Right atrium auricular region (tissue), 2 donors: ENCODE results near the gene NPHP4. TPM values are rescaled to one million over a fixed set of nuclear protein-coding genes. Genes with fewer than 3 reads are reported as not detected.

Experiments
- DNase-seq: peaks from one replicate; pipeline ENCODE4 v3.0.0-alpha.2; 2019; ENCODE audit warnings: low spot score
- H3K27ac ChIP-seq, 2 donors: fragments of 200-600 bp; sonication (generic); 1 replicate in 1 of 2; 2 replicates in 1 of 2; pipeline ENCODE4 v1.5.1; 2016 to 2019
- H3K27me3 ChIP-seq, 2 donors: fragments of 200-600 bp; sonication (generic); one replicate each; pipeline versions ENCODE4 v1.5.1 to v1.6.0; 2017 to 2019
- H3K36me3 ChIP-seq: fragments of 200-600 bp; sonication (generic); one replicate; pipeline ENCODE4 v1.5.1; 2016
- H3K4me1 ChIP-seq, 2 donors: fragments of 200-600 bp; sonication (generic); one replicate each; pipeline versions ENCODE4 v1.5.1 to v1.6.0; 2017 to 2019
- H3K4me3 ChIP-seq, 2 donors: fragments of 200-600 bp; sonication (generic); 1 replicate in 1 of 2; 2 replicates in 1 of 2; pipeline ENCODE4 v1.5.1; 2017 to 2019; ENCODE audit warnings: mild to moderate bottlenecking in 1 of 2, moderate library complexity in 1 of 2
- H3K9me3 ChIP-seq, 2 donors: fragments of 200-600 bp; sonication (generic); one replicate each; pipeline ENCODE4 v1.5.1; 2019
- CTCF ChIP-seq, 2 donors: fragments of 200-600 bp; sonication (generic); IDR thresholded peaks; one replicate each; pipeline ENCODE4 v1.5.1; 2019; ENCODE audit warnings: antibody characterized with exemption in 2 of 2
- total RNA-seq, 2 donors: library from RNA; depleted of rRNA; stranded (reverse); fragments of >200 nt; gene quantifications; one replicate each; pipeline ENCODE4 v1.1.0, GENCODE V29; 2016

NPHP4 gene
- total RNA-seq = 1 to 10 TPM; 3.0 to 4.3 TPM

- DNase-seq = peak; percentile 100
- Histone ChIP-seq H3K4me3 (peak within 1 kb of the TSS; percentile 61 to 91), H3K36me3 (no peaks in the 10 kb centered on the region), H3K27me3 (no peaks in the 10 kb centered on the region), H3K27ac (peak within 1 kb of the TSS; percentile 87 to 91), H3K9me3 (no peaks in the 10 kb centered on the region), H3K4me1 (peaks cover 0 to 30% of the 10 kb centered on the region in 2 donors)
- peak in 1 of 2 donors; percentile 31 for TF ChIP-seq CTCF (IDR thresholded peaks at IDR 0.05)
Measured at GRCh38 chr1:5992026-5992813, at the start of gene NPHP4. TSS of gene NPHP4 (minus strand) at chr1:5992425. CDS start at chr1:5986289, 6,136 bp downstream.

- H3K27ac ChIP-seq = no peak overlapping the region
- H3K9me3 ChIP-seq = no peaks in the 10 kb centered on the region
- no peaks in the 10 kb centered on the region for H3K27me3 ChIP-seq
- H3K4me1 ChIP-seq = no peaks in the 10 kb centered on the region
- peak; percentile 24 to 57 for TF ChIP-seq CTCF (IDR thresholded peaks at IDR 0.05)
- H3K36me3 ChIP-seq = no peaks in the 10 kb centered on the region
- no peak for DNase-seq
- H3K4me3 ChIP-seq = no peak overlapping the region
Measured at GRCh38 chr1:6041432-6042062, 49.3 kb upstream of the NPHP4 start.

GRCh38 chr1:6040861-6041415 lies 48.7 kb upstream of the NPHP4 start:
- no peak for DNase-seq
- Histone ChIP-seq H3K4me3 (no peak overlapping the region), H3K27me3 (no peaks in the 10 kb centered on the region), H3K4me1 (no peaks in the 10 kb centered on the region), H3K27ac (no peak overlapping the region), H3K9me3 (no peaks in the 10 kb centered on the region), H3K36me3 (no peaks in the 10 kb centered on the region)
- no peak for TF ChIP-seq CTCF (IDR thresholded peaks at IDR 0.05)

GRCh38 chr1:6040444-6040843 lies 48.2 kb upstream of the NPHP4 start:
- no peak for DNase-seq
- no peak for TF ChIP-seq CTCF (IDR thresholded peaks at IDR 0.05)

GRCh38 chr1:6039031-6039430 lies 46.8 kb upstream of the NPHP4 start:
- Histone ChIP-seq H3K9me3 (no peaks in the 10 kb centered on the region), H3K4me1 (peaks cover 0 to 6% of the 10 kb centered on the region in 2 donors), H3K36me3 (no peaks in the 10 kb centered on the region), H3K27ac (no peak overlapping the region), H3K4me3 (no peak overlapping the region), H3K27me3 (no peaks in the 10 kb centered on the region)
- no peak for TF ChIP-seq CTCF (IDR thresholded peaks at IDR 0.05)
- DNase-seq = no peak

More at GRCh38 chr1:6040444-6040843, 48.2 kb upstream of the NPHP4 start:
- H3K27ac ChIP-seq = no peak overlapping the region
- H3K27me3 ChIP-seq = no peaks in the 10 kb centered on the region
- H3K36me3 ChIP-seq = no peaks in the 10 kb centered on the region
- no peak overlapping the region for H3K4me3 ChIP-seq
- no peaks in the 10 kb centered on the region for H3K4me1 ChIP-seq
- H3K9me3 ChIP-seq = no peaks in the 10 kb centered on the region
